Activated CD8-positive, alpha-beta memory T cell treated with anti-CD3 and anti-CD28 coated beads, Interleukin-2, amount 50 U/mL, for 4 hours (primary cell): Measurements from ENCODE around the gene GABPB1.

ENCODE experiments used
- DNase-seq: peaks from one replicate; pipeline ENCODE4 v3.0.0-alpha.2; 2020

The GABPB1 gene

DNA sequence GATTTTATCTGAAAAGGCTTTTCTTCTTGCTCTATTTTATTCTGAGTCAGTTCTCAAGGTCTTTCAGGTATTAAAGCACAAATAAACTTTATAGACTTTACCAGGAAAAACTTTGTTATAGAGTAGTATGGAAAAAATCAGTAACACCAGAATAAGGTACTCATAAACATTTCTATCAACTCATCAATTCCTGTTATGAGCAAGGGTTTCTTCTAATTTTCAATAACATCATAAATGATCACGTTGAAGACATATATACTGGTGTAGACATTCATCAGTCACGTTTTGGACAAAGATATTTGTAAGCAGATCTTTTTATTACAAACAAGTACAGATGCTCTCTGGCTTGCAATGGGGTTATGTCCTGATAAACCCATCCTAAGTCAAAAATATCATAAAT, 79.9 kb downstream of the GABPB1 start:
- no peak for DNase-seq

DNA sequence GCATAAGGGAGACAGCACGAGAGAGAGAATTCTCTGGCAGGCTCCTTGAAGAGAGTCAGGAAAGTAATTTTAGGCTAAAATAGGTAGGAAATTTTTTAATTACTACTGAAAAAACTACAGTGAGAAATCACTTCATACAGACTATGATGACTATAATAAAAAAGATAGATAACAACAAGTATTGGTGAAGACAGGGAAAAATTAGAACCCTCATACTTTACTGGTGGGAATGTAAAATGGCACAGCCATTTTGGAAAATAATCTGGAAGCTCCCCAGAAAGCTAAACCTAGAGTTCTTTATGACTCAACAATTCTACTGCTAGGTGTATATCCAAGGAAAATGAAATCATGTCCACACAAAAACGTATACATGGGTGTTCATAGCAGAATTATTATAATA, 87.4 kb downstream of the GABPB1 start:
- no peak for DNase-seq

DNA sequence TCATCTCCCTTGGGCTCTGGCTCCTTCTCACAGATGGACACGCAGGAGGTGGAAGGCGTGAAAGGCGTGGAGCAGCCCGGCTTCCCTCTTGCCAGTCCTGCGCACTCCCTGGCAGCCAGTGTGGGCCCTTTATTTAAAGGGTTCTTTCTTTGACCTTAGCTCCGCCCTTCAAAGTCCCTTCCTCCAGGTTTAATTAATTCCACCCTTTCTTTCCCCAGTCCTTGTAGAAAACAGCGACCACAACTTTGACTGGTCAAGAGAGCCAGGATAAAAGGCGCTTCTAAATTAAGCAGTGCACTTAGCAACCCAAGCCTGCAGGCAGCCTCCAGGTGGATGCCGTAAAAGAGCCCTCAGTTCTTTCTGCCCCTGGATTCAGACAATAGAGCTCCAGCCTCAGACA, 89.4 kb downstream of the GABPB1 start, which contains the start of gene HDC:
HDC (minus strand) TSS at position 107 of the 400 bp plus-strand sequence; CDS start at position 4, 103 bp downstream.
- DNase-seq, result no peak

- DNase-seq, result peak; percentile 33
Measured at GRCh38 chr15:50262533-50262932, 92.5 kb downstream of the GABPB1 start.

DNA sequence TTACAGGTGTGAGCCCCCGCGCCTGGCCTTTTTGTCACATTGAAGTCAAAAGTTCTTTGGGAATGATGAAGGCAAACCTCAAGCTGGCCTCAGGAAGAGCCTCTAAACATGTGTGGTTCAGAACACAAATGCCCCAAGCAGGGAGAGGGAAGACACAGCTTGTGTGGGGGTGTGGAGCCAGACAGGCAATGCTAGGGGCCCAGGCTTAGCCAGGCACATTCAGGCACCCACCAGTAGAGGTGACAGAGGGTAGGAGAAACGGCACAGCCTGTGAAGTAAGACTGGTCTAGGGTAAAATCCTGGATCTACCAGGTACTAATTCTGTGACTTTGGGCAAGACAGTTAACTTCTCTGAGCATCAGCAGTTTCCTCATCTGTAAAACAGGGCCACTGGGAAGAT, 93.0 kb downstream of the GABPB1 start:
- DNase-seq, result no peak

DNA sequence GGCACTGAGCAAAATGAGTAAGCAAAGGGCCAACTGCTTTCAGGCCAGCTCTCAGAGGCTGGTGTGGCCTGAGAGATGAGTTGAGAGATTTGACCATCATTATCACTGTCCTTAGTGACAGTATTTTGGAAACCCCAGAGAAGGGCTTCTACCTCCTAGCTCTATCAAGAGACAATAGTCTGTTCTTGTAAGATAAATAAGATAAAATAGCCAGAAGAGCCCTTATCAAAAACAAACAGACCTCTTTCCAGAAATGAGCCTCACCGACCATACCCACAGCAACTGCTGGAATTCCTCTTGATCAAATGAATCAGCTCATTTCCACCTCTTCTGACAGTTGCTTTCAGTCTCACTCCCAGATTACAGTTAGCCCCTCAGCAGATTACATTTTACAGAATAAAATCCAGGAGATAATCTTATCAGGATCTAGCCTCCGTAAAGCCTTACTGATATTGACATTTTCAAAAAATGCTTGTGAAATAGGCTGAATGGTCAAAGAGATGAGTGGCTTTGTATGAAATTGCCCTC, 94.0 kb downstream of the GABPB1 start:
- DNase-seq, result no peak

DNA sequence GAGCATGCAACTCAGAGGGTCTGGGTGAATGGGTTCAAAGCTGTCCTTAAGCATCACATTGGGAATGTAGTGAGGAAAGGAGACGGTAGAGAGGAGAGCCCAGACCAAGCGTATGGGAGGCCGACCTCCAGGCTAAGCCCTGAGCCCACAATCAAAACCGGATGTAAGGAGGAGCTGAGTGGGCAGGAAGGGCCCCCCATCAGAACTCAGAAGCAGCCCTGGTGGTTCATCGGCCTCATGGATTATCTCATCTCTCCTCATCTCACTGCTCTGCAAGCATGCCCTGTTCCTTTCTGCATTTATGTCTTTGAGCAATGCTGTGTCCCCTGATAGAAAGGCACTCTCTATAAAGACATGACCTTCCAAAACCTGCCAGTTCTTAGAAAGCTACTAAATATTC, 95.7 kb downstream of the GABPB1 start:
- no peak for DNase-seq

DNA sequence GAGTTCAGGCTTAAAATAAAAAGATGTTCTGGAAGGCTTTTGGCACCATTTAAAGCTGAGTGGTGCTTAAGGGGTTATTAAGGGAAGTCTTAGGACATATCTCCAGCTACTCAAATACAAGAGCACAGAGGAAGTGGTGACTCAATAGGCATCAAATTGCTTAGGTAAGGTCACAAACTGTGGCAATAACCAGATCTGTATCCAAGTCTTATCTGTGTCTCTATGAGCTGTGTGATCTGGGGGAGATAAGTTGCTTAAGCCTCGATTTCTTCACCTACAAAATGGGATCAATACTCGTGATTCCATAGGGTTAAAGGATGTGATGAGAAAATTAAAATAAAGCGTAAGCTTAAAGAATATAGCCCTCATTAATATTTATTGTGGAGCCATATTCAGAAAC, 97.1 kb downstream of the GABPB1 start:
- DNase-seq, result no peak

DNA sequence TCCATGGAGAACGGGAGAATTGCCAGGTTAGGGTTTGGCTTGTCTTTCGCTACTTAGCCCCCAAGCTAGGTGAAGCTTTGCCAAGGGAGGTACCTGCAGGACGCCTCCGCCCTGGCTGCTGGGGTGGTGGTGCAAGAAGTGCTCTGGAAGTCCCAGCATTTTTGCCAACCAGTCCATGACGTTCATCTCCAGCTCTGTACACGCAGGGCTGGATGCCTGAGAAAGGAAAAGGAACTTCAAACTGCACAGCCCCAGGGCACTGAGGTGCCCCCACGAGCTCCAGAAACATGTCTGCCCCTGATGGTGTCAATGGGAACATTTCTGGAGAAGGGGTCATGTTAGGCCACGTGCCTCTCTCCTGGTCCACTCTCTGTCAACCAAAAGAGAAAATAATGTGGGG, 97.7 kb downstream of the GABPB1 start:
- no peak for DNase-seq

- DNase-seq, result no peak
Measured at GRCh38 chr15:50256188-50257041, 98.6 kb downstream of the GABPB1 start.

- DNase-seq, result no peak
Measured at GRCh38 chr15:50252556-50252955, 102.4 kb downstream of the GABPB1 start.

DNA sequence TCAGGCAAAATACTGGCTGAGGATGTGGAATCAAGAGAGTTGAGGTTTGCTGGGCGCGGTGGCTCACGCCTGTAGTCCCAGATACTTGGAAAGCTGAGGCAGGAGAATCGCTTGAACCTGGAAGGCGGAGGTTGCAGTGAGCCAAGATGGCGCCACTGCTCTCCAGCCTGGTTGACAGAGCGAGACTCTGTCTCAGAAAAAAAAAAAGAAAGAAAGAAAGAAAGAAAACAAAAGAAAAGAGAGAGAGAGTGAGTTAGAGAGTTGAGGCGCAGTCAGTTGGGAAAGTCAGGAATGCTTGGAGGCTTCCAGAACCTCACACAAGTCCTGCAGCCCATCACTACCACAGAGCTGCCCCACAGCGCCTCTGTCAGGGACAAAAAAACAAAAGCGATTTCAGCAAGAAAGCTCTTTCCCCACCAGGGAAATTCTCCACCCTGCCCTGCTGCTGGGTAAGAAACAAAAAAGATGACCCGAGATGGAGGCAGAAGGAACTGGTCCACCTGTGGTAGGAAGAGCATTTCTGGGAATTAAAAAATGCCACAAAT, 103.3 kb downstream of the GABPB1 start:
- no peak for DNase-seq

GRCh38 chr15:50250760-50251394, 104.1 kb downstream of the GABPB1 start:
- no peak for DNase-seq

GRCh38 chr15:50249704-50250103, 105.3 kb downstream of the GABPB1 start:
- no peak for DNase-seq

GRCh38 chr15:50248994-50249582, 105.9 kb downstream of the GABPB1 start:
- DNase-seq, result no peak

DNA sequence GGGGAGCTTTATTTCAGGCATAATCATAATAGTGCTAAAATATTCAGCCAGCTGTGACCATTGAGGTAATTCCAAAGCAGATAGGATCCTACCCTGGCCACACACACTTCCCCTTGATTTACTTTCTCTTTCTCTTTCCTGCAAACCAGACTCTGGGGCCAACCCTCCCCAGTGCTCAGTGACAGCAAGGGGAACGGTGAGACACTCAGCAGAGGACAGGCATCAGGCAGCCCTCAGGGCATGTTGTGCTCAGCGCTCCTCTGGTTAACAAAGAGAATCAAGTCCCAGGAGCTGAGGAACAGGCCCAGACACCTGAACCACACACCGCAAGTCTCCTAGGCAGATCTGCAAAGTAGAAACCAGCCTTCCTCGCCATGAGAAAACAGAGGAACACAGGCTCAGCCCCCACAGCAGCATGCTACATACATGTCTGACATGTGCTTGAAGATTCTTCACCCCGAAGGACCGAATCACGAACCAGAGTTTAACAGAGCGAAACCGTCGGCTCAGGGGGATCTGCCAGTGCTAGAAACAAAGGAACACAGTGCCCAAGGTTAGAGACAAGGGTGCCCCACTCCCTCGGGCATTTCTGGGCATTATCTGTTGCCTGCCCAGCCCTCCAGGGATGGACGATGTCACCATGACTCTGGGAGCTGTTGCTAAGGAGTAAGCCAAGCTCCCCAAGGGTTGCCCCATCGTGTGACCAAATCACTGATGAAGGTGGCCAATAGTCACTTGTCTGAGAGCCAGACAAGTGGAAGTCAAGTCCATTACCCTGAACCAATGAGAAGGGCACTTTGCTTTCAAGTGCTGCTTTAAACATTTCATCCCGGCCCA, 107.0 kb downstream of the GABPB1 start:
- DNase-seq, result no peak

GRCh38 chr15:50246631-50247030, 108.4 kb downstream of the GABPB1 start:
- no peak for DNase-seq

DNA sequence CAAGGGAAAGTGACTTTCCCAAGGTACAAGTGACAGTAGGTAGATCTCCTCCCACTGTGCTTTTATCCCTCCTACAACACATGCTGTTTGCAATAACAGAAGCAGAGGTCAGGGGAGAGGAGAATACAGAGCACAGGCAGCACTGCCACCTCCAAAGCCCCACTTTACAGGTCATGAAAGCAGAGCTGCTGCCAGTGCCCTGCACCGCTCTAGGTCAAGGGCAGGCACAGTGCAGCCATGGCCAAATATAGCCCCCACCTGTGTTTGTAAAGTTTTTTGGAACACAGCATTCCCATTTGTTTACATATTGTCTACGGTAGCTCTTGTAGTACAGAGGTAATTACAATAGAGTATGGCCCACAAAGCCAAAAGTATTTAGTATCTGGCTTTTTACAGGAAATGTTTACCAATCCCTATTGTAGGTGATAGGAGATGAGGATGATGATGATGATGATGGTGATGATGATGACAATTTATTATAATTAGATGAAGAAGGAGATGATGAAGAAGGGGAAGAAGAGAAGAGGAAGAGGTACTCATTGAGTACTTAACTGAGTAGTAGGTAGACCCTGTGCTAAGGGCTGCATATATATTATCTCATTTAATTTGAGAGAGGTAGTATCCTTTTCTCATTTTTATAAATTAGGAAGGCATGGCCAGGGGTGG, 109.9 kb downstream of the GABPB1 start:
- DNase-seq, result no peak

- DNase-seq, result no peak
Measured at GRCh38 chr15:50244153-50244552, 110.8 kb downstream of the GABPB1 start.

- DNase-seq, result no peak
Measured at GRCh38 chr15:50241684-50242450, 113.1 kb downstream of the GABPB1 start.

DNA sequence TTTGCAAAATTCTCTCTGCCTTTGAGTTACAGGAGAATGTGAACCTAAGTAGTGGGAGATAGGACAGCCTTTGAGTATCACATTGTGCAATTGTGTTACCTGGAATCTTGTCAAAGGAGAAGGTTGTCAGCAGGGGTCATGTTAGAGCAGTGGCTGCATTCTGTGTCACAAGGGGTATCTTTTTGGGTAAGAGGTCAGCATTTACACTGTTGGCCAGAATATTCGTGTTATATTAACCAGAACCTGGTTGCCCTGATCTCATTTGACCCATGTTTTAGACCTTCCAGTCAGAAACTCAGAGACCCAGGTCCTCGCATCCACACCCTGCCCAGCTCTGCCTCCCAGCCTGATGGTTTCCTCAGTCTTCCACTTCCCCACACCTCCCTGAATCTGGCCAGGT, 116.7 kb downstream of the GABPB1 start:
- no peak for DNase-seq
